Measurements from ENCODE around the gene OPCML. TPM values are rescaled to one million over a fixed set of nuclear protein-coding genes. Genes with fewer than 3 reads are reported as not detected.

OPCML gene
- total and polyA plus RNA-seq, 2 experiments from 2014 or later = 1.2 to 4.4 TPM

DNA sequence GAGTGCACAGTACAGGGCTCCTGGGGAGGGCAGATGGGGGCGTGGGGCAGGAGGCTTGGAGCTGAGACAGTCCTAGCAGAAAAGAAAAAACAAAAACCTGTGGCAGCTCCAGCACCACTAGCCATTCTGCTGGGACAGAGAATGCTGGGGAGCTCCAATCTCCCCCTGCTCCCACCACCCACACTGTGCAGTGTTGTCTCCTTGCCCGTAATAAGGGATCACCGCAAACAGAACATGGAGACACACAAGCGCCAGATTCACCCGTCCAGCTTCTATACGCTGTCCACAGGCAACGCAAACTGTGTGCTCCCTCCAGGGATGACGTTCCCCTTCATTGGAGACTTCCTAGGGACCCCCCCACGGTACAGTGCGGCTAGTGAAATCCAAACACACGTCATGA lies 31.4 kb downstream of the OPCML start:
- Histone ChIP-seq H3K4me2 (no peak overlapping the region), H3K27ac (ENCODE audit: low read depth) (no peak overlapping the region), H4K20me1 (replicated peaks; ENCODE audit: insufficient read depth) (peaks cover 5% of the 10 kb centered on the region), H3K4me3 (no peak overlapping the region), H3K36me3 (ENCODE audit: insufficient read depth) (no peaks in the 10 kb centered on the region), H3F3A (replicated peaks; ENCODE audit: low read depth) (no peaks in the 10 kb centered on the region), H3K4me1 (ENCODE audit: insufficient read depth) (peaks cover 17% of the 10 kb centered on the region), H3K27me3 (ENCODE audit: insufficient read depth) (no peaks in the 10 kb centered on the region), H2AFZ (no peak overlapping the region), H3K9me2 (ENCODE audit: insufficient read depth) (no peaks in the 10 kb centered on the region), H3K79me2 (replicated peaks; ENCODE audit: insufficient read depth) (peaks cover 11% of the 10 kb centered on the region; the same call in 1 of the 2 replicates)
- DNase-seq (ENCODE audit: low spot score) (no peak), ATAC-seq (no peak)
- peaks cover 11% of the 10 kb centered on the region for H3K27me3 Mint-ChIP-seq (ENCODE audit: insufficient read depth, low read depth, poor library complexity)
- peaks cover 2% of the 10 kb centered on the region; the same call in 1 of the 3 replicates for H3K36me3 Mint-ChIP-seq (ENCODE audit: low read depth)
- peaks cover 17% of the 10 kb centered on the region for H3K4me1 Mint-ChIP-seq
- H3K9me3 Mint-ChIP-seq = no peaks in the 10 kb centered on the region; the same call in 2 of the 3 replicates
- no peak overlapping the region for H3K4me3 Mint-ChIP-seq
- TF ChIP-seq POLR2AphosphoS5 (IDR thresholded peaks at IDR 0.05; ENCODE audit: low read depth) (no peak), STAT1 (IDR thresholded peaks at IDR 0.05; ENCODE audit: unreplicated experiment) (no peak), NANOG (IDR thresholded peaks at IDR 0.05; ENCODE audit: borderline replicate concordance) (no peak), CTCF (conservative IDR thresholded peaks at IDR 0.05; ENCODE audit: low read depth in 2 of 2) (no peak), JUNB (IDR thresholded peaks at IDR 0.05; ENCODE audit: unreplicated experiment) (no peak), CREB1 (CRISPR knock-in tag; IDR thresholded peaks at IDR 0.05; ENCODE audit: low read depth) (no peak), ZNF331 (CRISPR knock-in tag; IDR thresholded peaks at IDR 0.05; ENCODE audit: low read depth) (no peak), REST (IDR thresholded peaks at IDR 0.05; ENCODE audit: unreplicated experiment) (no peak), ZNF114 (CRISPR knock-in tag; IDR thresholded peaks at IDR 0.05) (no peak), EZH2phosphoT487 (IDR thresholded peaks at IDR 0.05; ENCODE audit: unreplicated experiment) (no peak), ZNF462 (CRISPR knock-in tag; IDR thresholded peaks at IDR 0.05) (no peak), EZH2 (IDR thresholded peaks at IDR 0.05; ENCODE audit: low read depth, unreplicated experiment) (no peak)
- TF ChIP-seq, protein P1, sequence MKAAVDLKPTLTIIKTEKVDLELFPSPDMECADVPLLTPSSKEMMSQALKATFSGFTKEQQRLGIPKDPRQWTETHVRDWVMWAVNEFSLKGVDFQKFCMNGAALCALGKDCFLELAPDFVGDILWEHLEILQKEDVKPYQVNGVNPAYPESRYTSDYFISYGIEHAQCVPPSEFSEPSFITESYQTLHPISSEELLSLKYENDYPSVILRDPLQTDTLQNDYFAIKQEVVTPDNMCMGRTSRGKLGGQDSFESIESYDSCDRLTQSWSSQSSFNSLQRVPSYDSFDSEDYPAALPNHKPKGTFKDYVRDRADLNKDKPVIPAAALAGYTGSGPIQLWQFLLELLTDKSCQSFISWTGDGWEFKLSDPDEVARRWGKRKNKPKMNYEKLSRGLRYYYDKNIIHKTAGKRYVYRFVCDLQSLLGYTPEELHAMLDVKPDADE (IDR thresholded peaks at IDR 0.05) = no peak
- no peak overlapping the region for H3K27ac Mint-ChIP-seq

Data from GM23338 (cell line).